AG09319 (cell line): ENCODE results near the gene CYP19A1.

Source experiments
- DNase-seq: peaks from one replicate; pipeline ENCODE4 v3.0.0-alpha.2; 2010; ENCODE audit warnings: low read depth; ENCODE audit errors: extremely low read depth
- CTCF ChIP-seq: IDR thresholded peaks from 2 replicates; pipeline ENCODE4 v1.5.1; 2011; ENCODE audit warnings: low read depth, mild to moderate bottlenecking, inconsistent platforms, low read length, moderate library complexity

Gene CYP19A1

GRCh38 chr15:51335087-51335486 lies 3.3 kb downstream of the CYP19A1 start:
- no peak for DNase-seq
- TF ChIP-seq CTCF, result no peak

GRCh38 chr15:51334011-51334451 lies 4.4 kb downstream of the CYP19A1 start:
- DNase-seq, result no peak

GRCh38 chr15:51333571-51333970 lies 4.8 kb downstream of the CYP19A1 start:
- no peak for TF ChIP-seq CTCF
- no peak for DNase-seq

More at GRCh38 chr15:51334011-51334451, 4.4 kb downstream of the CYP19A1 start:
- TF ChIP-seq CTCF, result no peak

- TF ChIP-seq CTCF, result no peak
- no peak for DNase-seq
These were observed 5.9 kb downstream of the CYP19A1 start for GRCh38 chr15:51332206-51333147.

- no peak for TF ChIP-seq CTCF
- no peak for DNase-seq
These were observed 7.3 kb downstream of the CYP19A1 start for GRCh38 chr15:51331141-51331540.

GRCh38 chr15:51328926-51329325 lies 9.5 kb downstream of the CYP19A1 start:
- no peak for TF ChIP-seq CTCF
- no peak for DNase-seq

GRCh38 chr15:51327081-51327480 lies 11.3 kb downstream of the CYP19A1 start:
- no peak for DNase-seq
- no peak for TF ChIP-seq CTCF
